Ovary (tissue), 9 donors: ENCODE measurements around the gene OTUD7B. TPM values are rescaled to one million over a fixed set of nuclear protein-coding genes. Genes with fewer than 3 reads are reported as not detected.

ENCODE experiments used
- DNase-seq, 5 donors: peaks; one replicate each; pipeline ENCODE4 v3.0.0-alpha.2; 2019 to 2020
- H3K27ac ChIP-seq, 2 donors: fragments of 200-600 bp; one replicate each; pipeline versions ENCODE4 v1.5.1 to v1.8.0; 2019 to 2022
- H3K27me3 ChIP-seq: fragments of 200-600 bp; one replicate; pipeline ENCODE4 v1.8.0; 2022
- H3K36me3 ChIP-seq: fragments of 200-600 bp; sonication (generic); one replicate; pipeline ENCODE4 v1.5.1; 2019
- H3K4me1 ChIP-seq: one replicate; pipeline ENCODE4 v1.8.1; 2013; ENCODE audit warnings: mild to moderate bottlenecking, moderate library complexity; ENCODE audit not compliant: insufficient read depth
- H3K4me3 ChIP-seq: fragments of 200-600 bp; sonication (generic); one replicate; pipeline ENCODE4 v1.5.1; 2017
- H3K9me3 ChIP-seq, 2 donors: fragments of 200-600 bp in 1 of 2; sonication (generic) in 1 of 2; one replicate each; pipeline versions ENCODE4 v1.5.1 to v1.8.1; 2013 to 2019; ENCODE audit warnings: mild to moderate bottlenecking in 1 of 2, moderate library complexity in 1 of 2
- EP300 ChIP-seq: sonication (generic); formaldehyde crosslinking; IDR thresholded peaks from one replicate; pipeline ENCODE4 v1.6.1; 2017; ENCODE audit warnings: antibody characterized with exemption
- POLR2A ChIP-seq: fragments of 450-650 bp; IDR thresholded peaks from one replicate; pipeline ENCODE4 v1.6.1; 2017; ENCODE audit warnings: antibody characterized with exemption, mild to moderate bottlenecking, moderate library complexity
- WGBS, 3 donors: extraction: QIAGEN DNeasy Blood & Tissue Kit in 1 of 3; methylation state at CpG; one replicate each; pipeline versions ENCODE4 v1.1.5 to v1.1.7; 2013 to 2017; 5-methylcytosine and 5-hydroxymethylcytosine counted together
- intact Hi-C, 4 donors: fragments of 100-400 bp; cut with DNase I; formaldehyde crosslinking; loops; one replicate each; pipeline versions ENCODE4 v1.11.0 to v1.15.1; 2022 to 2023
- polyA plus RNA-seq, 2 donors: library from polyadenylated mRNA; stranded (reverse); fragments of 200-250 nt in 1 of 2; fragments of 350-450 nt in 1 of 2; fragmentation: Illumina TruSeq in 1 of 2; extraction: RNeasy Lipid Tissue Mini Kit (QIAGEN cat#74804) in 1 of 2; gene quantifications; one replicate each; pipeline ENCODE4 v1.2.3, GENCODE V29; 2013 to 2014
- total RNA-seq, 7 donors: library from RNA; depleted of rRNA in 2 of 7; stranded (reverse); fragments of >200 nt in 2 of 7; fragmentation: NEBNext Ultra II Directional in 3 of 7; extraction: Animal tissue kit (Norgen Biotek cat#: 25700) in 3 of 7; gene quantifications; one replicate each; pipeline versions ENCODE4 v1.1.0 to v1.2.4, GENCODE V29; 2016 to 2023
- TF ChIP-seq, protein P1 (sequence below), 3 donors: fragments of 450-650 bp in 2 of 3; fragments of 200-600 bp in 1 of 3; IDR thresholded peaks; one replicate each; pipeline versions ENCODE4 v1.5.1 to v1.8.0; 2016 to 2022; ENCODE audit warnings: antibody characterized with exemption in 3 of 3, mild to moderate bottlenecking in 1 of 3
- donor health status: DM: no; HTN: no; CAD: no; lungs with moderate emphysema.
- donor health status: DM: no; HTN: no; CAD: no.
- donor health status: Bipolar disorder and iron deficiency.
- donor health status: DM: yes; HTN: yes; CAD: no.
- donor health status: DM: no; HTN: no; CAD: no.
- donor health status: DM: yes; HTN: yes; CAD: no.

The OTUD7B gene
- total and polyA plus RNA-seq, 9 donors = 9.4 to 40.1 (median 28.8) TPM

GRCh38 chr1:150022357-150022756 lies 11.8 kb upstream of the OTUD7B start:
- Histone ChIP-seq H3K4me3 (no peak overlapping the region), H3K9me3 (no peaks in the 10 kb centered on the region), H3K4me1 (no peaks in the 10 kb centered on the region), H3K36me3 (no peaks in the 10 kb centered on the region), H3K27me3 (no peaks in the 10 kb centered on the region), H3K27ac (no peak overlapping the region)
- no peak for DNase-seq
- no peak for TF ChIP-seq EP300
- TF ChIP-seq, protein P1, sequence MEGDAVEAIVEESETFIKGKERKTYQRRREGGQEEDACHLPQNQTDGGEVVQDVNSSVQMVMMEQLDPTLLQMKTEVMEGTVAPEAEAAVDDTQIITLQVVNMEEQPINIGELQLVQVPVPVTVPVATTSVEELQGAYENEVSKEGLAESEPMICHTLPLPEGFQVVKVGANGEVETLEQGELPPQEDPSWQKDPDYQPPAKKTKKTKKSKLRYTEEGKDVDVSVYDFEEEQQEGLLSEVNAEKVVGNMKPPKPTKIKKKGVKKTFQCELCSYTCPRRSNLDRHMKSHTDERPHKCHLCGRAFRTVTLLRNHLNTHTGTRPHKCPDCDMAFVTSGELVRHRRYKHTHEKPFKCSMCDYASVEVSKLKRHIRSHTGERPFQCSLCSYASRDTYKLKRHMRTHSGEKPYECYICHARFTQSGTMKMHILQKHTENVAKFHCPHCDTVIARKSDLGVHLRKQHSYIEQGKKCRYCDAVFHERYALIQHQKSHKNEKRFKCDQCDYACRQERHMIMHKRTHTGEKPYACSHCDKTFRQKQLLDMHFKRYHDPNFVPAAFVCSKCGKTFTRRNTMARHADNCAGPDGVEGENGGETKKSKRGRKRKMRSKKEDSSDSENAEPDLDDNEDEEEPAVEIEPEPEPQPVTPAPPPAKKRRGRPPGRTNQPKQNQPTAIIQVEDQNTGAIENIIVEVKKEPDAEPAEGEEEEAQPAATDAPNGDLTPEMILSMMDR (IDR thresholded peaks at IDR 0.05) = no peak
- TF ChIP-seq POLR2A = no peak
- intact Hi-C loops = no loop called here
- WGBS, 3 donors = 79 to 83% (median 81%) methylated on average over 6 of the region's 6 CpGs

- TF ChIP-seq, protein P1 (IDR thresholded peaks at IDR 0.05) = no peak
- TF ChIP-seq POLR2A (no peak), EP300 (no peak)
- no peaks in the 10 kb centered on the region for H3K36me3 ChIP-seq
- 58 to 62% (median 60%) methylated on average over 5 of the region's 5 CpGs for WGBS, 3 donors
- no peak for DNase-seq
- no peak overlapping the region for H3K4me3 ChIP-seq
- intact Hi-C loops = no loop called here
- H3K27me3 ChIP-seq = no peaks in the 10 kb centered on the region
- H3K9me3 ChIP-seq = no peaks in the 10 kb centered on the region
- no peaks in the 10 kb centered on the region for H3K4me1 ChIP-seq
- H3K27ac ChIP-seq = no peak overlapping the region
Measured at GRCh38 chr1:150021191-150021694, 10.7 kb upstream of the OTUD7B start.

- Histone ChIP-seq H3K27me3 (no peaks in the 10 kb centered on the region), H3K4me1 (no peaks in the 10 kb centered on the region), H3K27ac (no peak overlapping the region), H3K36me3 (no peaks in the 10 kb centered on the region), H3K9me3 (no peaks in the 10 kb centered on the region), H3K4me3 (no peak overlapping the region)
- intact Hi-C loops = no loop called here
- 69 to 79% (median 74%) methylated on average over 2 of the region's 2 CpGs for WGBS, 3 donors
- DNase-seq = no peak
- TF ChIP-seq EP300 = no peak
- no peak for TF ChIP-seq POLR2A
- TF ChIP-seq, protein P1 (IDR thresholded peaks at IDR 0.05) = no peak
Measured at GRCh38 chr1:150020711-150021110, 10.2 kb upstream of the OTUD7B start.

DNA sequence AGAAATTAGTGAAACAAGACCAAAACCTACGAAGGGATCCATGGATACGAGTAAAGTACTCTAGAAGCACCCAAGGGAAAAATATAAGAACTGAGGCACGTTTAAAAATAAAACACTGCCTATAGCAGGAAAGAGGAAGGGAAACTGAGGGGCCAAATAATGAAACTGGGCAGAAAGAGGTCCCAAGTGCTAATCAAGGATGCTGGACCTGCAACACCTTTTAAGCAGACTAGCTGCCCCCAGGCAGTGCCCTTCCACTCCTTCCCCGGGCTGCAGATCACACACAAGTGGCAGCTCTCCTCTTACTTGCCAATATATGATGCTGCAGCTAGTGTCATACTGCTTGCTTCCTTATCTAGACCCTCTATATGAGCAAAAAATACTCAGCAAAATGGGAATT lies 7.6 kb upstream of the OTUD7B start:
- Histone ChIP-seq H3K9me3 (no peaks in the 10 kb centered on the region), H3K36me3 (no peaks in the 10 kb centered on the region), H3K27ac (no peak overlapping the region), H3K4me1 (no peaks in the 10 kb centered on the region), H3K27me3 (no peaks in the 10 kb centered on the region), H3K4me3 (no peak overlapping the region)
- intact Hi-C loops = loop anchor here in 1 of 4 donors (5.0 to 10.0 kb wide), 2 partner anchors 34 to 53 kb away; no protein-coding TSS in a partner anchor
- WGBS, 3 donors = 86 to 90% (median 90%) methylated on average over 4 of the region's 4 CpGs
- TF ChIP-seq, protein P1 (IDR thresholded peaks at IDR 0.05) = no peak
- TF ChIP-seq POLR2A (no peak), EP300 (no peak)
- DNase-seq = no peak
